ENCODE results near the gene METRNL. TPM values are rescaled to one million over a fixed set of nuclear protein-coding genes. Genes with fewer than 3 reads are reported as not detected.
"Not testable (repeated sequence)": the region's sequence is repeated elsewhere in the genome, so short reads cannot be mapped to it uniquely, and the experiment has no call there.

METRNL gene
- total RNA-seq, 6 experiments from 2014 or later: 54.4 to 96.7 (median 90.9) TPM

- no peak overlapping the region for H3K27ac Mint-ChIP-seq
- no peaks in the 10 kb centered on the region for H3K9me3 Mint-ChIP-seq
- no peak for DNase-seq
- H3K4me1 Mint-ChIP-seq (ENCODE audit: low read depth): peaks cover 20% of the 10 kb centered on the region
- TF ChIP-seq CTCF (IDR thresholded peaks at IDR 0.05): no peak
- peaks cover 33% of the 10 kb centered on the region for H3K27me3 Mint-ChIP-seq (ENCODE audit: insufficient read depth)
- no peaks in the 10 kb centered on the region for H3K36me3 Mint-ChIP-seq (ENCODE audit: low read depth)
- no peak overlapping the region for H3K4me3 Mint-ChIP-seq
Observed at GRCh38 chr17:83132251-83133081, 53.1 kb downstream of the METRNL start.

- Mint-ChIP-seq H3K4me3 (no peak overlapping the region), H3K4me1 (ENCODE audit: low read depth) (peaks cover 20% of the 10 kb centered on the region), H3K9me3 (no peaks in the 10 kb centered on the region), H3K27ac (no peak overlapping the region; the same call in 1 of the 2 replicates), H3K27me3 (ENCODE audit: insufficient read depth) (peaks cover 31% of the 10 kb centered on the region), H3K36me3 (ENCODE audit: low read depth) (no peaks in the 10 kb centered on the region)
- DNase-seq: peak; percentile 71
- TF ChIP-seq CTCF (IDR thresholded peaks at IDR 0.05): no peak
Observed at GRCh38 chr17:83133302-83134121, 54.1 kb downstream of the METRNL start.

GRCh38 chr17:83134456-83134855 lies 55.0 kb downstream of the METRNL start:
- DNase-seq; H3K4me3 Mint-ChIP-seq; H3K27ac Mint-ChIP-seq; H3K36me3 Mint-ChIP-seq (ENCODE audit: low read depth); H3K9me3 Mint-ChIP-seq: not testable (repeated sequence)
- peaks cover 20% of the 10 kb centered on the region for H3K4me1 Mint-ChIP-seq (ENCODE audit: low read depth)
- peaks cover 29% of the 10 kb centered on the region for H3K27me3 Mint-ChIP-seq (ENCODE audit: insufficient read depth)

GRCh38 chr17:83135692-83136091 lies 56.3 kb downstream of the METRNL start:
- Mint-ChIP-seq H3K9me3 (no peaks in the 10 kb centered on the region), H3K4me3 (no peak overlapping the region), H3K4me1 (ENCODE audit: low read depth) (peaks cover 20% of the 10 kb centered on the region), H3K27me3 (ENCODE audit: insufficient read depth) (peaks cover 25% of the 10 kb centered on the region), H3K27ac (no peak overlapping the region), H3K36me3 (ENCODE audit: low read depth) (no peaks in the 10 kb centered on the region)
- no peak for DNase-seq
- no peak for TF ChIP-seq CTCF (IDR thresholded peaks at IDR 0.05)

GRCh38 chr17:83136156-83136555 lies 56.7 kb downstream of the METRNL start:
- TF ChIP-seq CTCF (IDR thresholded peaks at IDR 0.05): no peak
- Mint-ChIP-seq H3K4me3 (no peak overlapping the region), H3K27ac (no peak overlapping the region), H3K27me3 (ENCODE audit: insufficient read depth) (peaks cover 25% of the 10 kb centered on the region), H3K9me3 (no peaks in the 10 kb centered on the region), H3K36me3 (ENCODE audit: low read depth) (no peaks in the 10 kb centered on the region), H3K4me1 (ENCODE audit: low read depth) (peaks cover 20% of the 10 kb centered on the region)
- no peak for DNase-seq

GRCh38 chr17:83136931-83137330 lies 57.5 kb downstream of the METRNL start:
- peaks cover 24% of the 10 kb centered on the region for H3K27me3 Mint-ChIP-seq (ENCODE audit: insufficient read depth)
- peaks cover 20% of the 10 kb centered on the region for H3K4me1 Mint-ChIP-seq (ENCODE audit: low read depth)
- no peak overlapping the region for H3K27ac Mint-ChIP-seq
- DNase-seq: no peak
- TF ChIP-seq CTCF (IDR thresholded peaks at IDR 0.05): no peak
- H3K36me3 Mint-ChIP-seq (ENCODE audit: low read depth): peaks cover 7% of the 10 kb centered on the region
- no peak overlapping the region for H3K4me3 Mint-ChIP-seq
- H3K9me3 Mint-ChIP-seq: peaks cover under 1% of the 10 kb centered on the region; the same call in 1 of the 2 replicates
